Gastrocnemius medialis (tissue), 4 donors: ENCODE data around the gene RRAD. TPM values are rescaled to one million over a fixed set of nuclear protein-coding genes. Genes with fewer than 3 reads are reported as not detected.
A peak's percentile ranks its signal among the peaks of the same experiment; 100 is the strongest.

Experiments
- ATAC-seq, 2 donors: fragments of 150-250 bp; one replicate each; pipeline ENCODE4 v1.9.1; 2016
- DNase-seq, 2 donors: peaks; one replicate each; pipeline ENCODE4 v3.0.0-alpha.2; 2019
- H3K27ac ChIP-seq, 4 donors: fragments of 200-600 bp; sonication (generic); 1 replicate in 1 of 4; 2 replicates in 3 of 4; pipeline ENCODE4 v1.5.1; 2016 to 2018; ENCODE audit warnings: mild to moderate bottlenecking in 2 of 4, moderate library complexity in 1 of 4
- H3K27me3 ChIP-seq, 3 donors: fragments of 200-600 bp; sonication (generic) in 2 of 3; 1 replicate in 1 of 3; 2 replicates in 2 of 3; pipeline versions ENCODE4 v1.5.1 to v1.6.0; 2016 to 2019; ENCODE audit warnings: mild to moderate bottlenecking in 1 of 3, moderate library complexity in 1 of 3
- H3K36me3 ChIP-seq, 2 donors: fragments of 200-600 bp; sonication (generic) in 1 of 2; one replicate each; pipeline ENCODE4 v1.5.1; 2017 to 2018
- H3K4me1 ChIP-seq, 2 donors: fragments of 200-600 bp; sonication (generic) in 1 of 2; one replicate each; pipeline ENCODE4 v1.5.1; 2016 to 2017; ENCODE audit warnings: mild to moderate bottlenecking in 2 of 2
- H3K4me3 ChIP-seq, 4 donors: fragments of 200-600 bp; sonication (generic) in 3 of 4; 1 replicate in 1 of 4; 2 replicates in 3 of 4; pipeline ENCODE4 v1.5.1; 2016 to 2019; ENCODE audit warnings: mild to moderate bottlenecking in 2 of 4
- H3K9me3 ChIP-seq, 3 donors: fragments of 200-600 bp; sonication (generic) in 2 of 3; 1 replicate in 1 of 3; 2 replicates in 2 of 3; pipeline ENCODE4 v1.5.1; 2016 to 2019
- CTCF ChIP-seq, 5 experiments: fragments of 450-650 bp in 3 of 5; fragments of 200-600 bp in 2 of 5; sonication (generic) in 2 of 5; IDR thresholded peaks in 4 of 5; conservative IDR thresholded peaks in 1 of 5; 1 replicate in 4 of 5; 2 replicates in 1 of 5; pipeline ENCODE4 v1.5.1; 2016 to 2019; ENCODE audit warnings: antibody characterized with exemption in 5 of 5, mild to moderate bottlenecking in 3 of 5, moderate library complexity in 3 of 5
- POLR2A ChIP-seq, 2 donors: fragments of 450-650 bp; IDR thresholded peaks; one replicate each; pipeline ENCODE4 v1.6.1; 2017; ENCODE audit warnings: antibody characterized with exemption in 2 of 2, mild to moderate bottlenecking in 2 of 2, moderate library complexity in 2 of 2
- in situ Hi-C, 4 donors: fragments of 200-750 bp; cut with MboI; loops; one replicate each; pipeline versions ENCODE4 v1.15.0 to v1.8.0; 2017; ENCODE audit warnings: low sequenced_read_pairs in 4 of 4
- intact Hi-C: fragments of 100-400 bp; cut with DNase I; formaldehyde crosslinking; loops from one replicate; pipeline ENCODE4 v1.15.1; 2023; ENCODE audit warnings: low total_unique reads
- total RNA-seq, 4 donors: library from RNA; depleted of rRNA; stranded (reverse); fragments of >200 nt; gene quantifications; one replicate each; pipeline versions ENCODE4 v1.1.0 to v1.2.3, GENCODE V29; 2016

Gene RRAD
- total RNA-seq, 4 donors from 2014 or later, result 286 to 1,191 (median 655) TPM

DNA sequence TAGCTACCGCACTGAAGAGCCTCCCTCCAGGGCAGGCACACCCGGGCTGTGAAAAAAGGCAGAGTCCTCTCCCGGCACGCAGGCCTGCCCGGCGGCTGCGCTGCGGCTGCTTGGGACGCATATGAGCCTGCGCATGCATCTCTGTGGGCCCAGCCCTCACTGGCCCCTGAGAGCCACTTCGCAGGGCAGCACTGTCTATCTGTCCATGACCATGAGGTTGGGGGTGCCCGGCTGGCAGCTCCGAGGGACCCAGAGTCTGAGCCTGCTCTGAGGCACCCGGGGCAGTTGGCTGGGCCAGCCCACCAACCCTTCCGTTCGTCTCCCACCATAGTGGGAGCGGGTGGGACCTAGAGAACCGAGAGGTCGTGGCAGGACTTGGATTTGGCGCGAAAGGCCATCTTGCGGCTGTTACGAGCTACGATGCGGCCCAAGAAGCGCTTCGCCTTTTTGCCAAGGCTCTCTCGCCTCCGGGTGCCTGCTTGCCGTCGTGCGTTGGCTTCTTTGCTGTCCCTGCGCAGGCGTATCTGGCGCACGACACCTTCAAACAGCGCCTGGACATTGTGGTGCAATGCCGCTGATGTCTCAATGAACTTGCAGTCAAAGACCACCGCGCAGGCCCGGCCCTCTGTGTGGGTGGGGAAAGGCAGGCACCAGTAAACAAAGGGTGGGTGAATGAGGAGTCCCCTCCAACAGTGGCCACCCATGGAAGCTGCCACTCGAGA, 3.4 kb downstream of the RRAD start:
- Histone ChIP-seq H3K27ac (peak overlapping the region; percentile 91 to 99 (median 96)), H3K4me1 (peaks cover 44 to 73% of the 10 kb centered on the region in 2 donors), H3K36me3 (peaks cover 0 to 20% of the 10 kb centered on the region in 2 donors), H3K9me3 (no peaks in the 10 kb centered on the region), H3K27me3 (no peaks in the 10 kb centered on the region), H3K4me3 (peak overlapping the region in 3 of 4 donors; percentile 12 to 79 (median 57))
- intact Hi-C loops (no loop called here), in situ Hi-C loops (no loop called here)
- DNase-seq (peak in 1 of 2 donors; percentile 83), ATAC-seq (no peak)
- TF ChIP-seq POLR2A (IDR thresholded peaks at IDR 0.05), result peak; percentile 5 to 9
- no peak for TF ChIP-seq CTCF (IDR thresholded peaks at IDR 0.05 in 4 of 5, conservative IDR thresholded peaks at IDR 0.05 in 1 of 5)

- Histone ChIP-seq H3K36me3 (peaks cover 0 to 20% of the 10 kb centered on the region in 2 donors), H3K27ac (peak overlapping the region; percentile 91 to 99 (median 96)), H3K27me3 (no peaks in the 10 kb centered on the region), H3K4me1 (peaks cover 37 to 65% of the 10 kb centered on the region in 2 donors), H3K9me3 (no peaks in the 10 kb centered on the region), H3K4me3 (peak overlapping the region in 1 of 4 donors; percentile 79)
- TF ChIP-seq POLR2A (IDR thresholded peaks at IDR 0.05), result peak; percentile 32 to 56
- TF ChIP-seq CTCF (IDR thresholded peaks at IDR 0.05 in 4 of 5, conservative IDR thresholded peaks at IDR 0.05 in 1 of 5), result no peak
- intact Hi-C loops (no loop called here), in situ Hi-C loops (no loop called here)
- DNase-seq (peak; percentile 61 to 85), ATAC-seq (peak; percentile 39 to 53)
Observed at GRCh38 chr16:66920924-66921680, 4.2 kb downstream of the RRAD start.

DNA sequence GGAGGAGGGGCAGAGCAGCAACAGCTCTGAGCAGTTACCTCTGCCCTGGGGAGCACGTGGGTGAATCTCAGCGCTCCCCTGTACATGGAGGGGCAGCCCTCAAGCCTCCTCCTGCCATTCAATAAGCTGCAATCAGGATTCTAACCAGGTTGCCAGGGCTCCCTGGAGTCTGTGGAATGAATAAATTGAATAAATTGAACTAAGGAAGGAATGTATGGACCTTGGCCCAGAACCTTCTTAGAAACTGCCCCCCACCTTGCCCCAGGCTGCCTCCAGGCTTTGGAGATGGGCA, 5.1 kb downstream of the RRAD start:
- no peaks in the 10 kb centered on the region for H3K9me3 ChIP-seq
- no peaks in the 10 kb centered on the region for H3K27me3 ChIP-seq
- peak overlapping the region; percentile 91 to 99 (median 96) for H3K27ac ChIP-seq
- H3K4me3 ChIP-seq, result no peak overlapping the region
- intact Hi-C loops, result no loop called here
- no peak for ATAC-seq
- no peak for TF ChIP-seq CTCF (IDR thresholded peaks at IDR 0.05 in 4 of 5, conservative IDR thresholded peaks at IDR 0.05 in 1 of 5)
- TF ChIP-seq POLR2A (IDR thresholded peaks at IDR 0.05), result no peak
- H3K4me1 ChIP-seq, result peaks cover 33 to 57% of the 10 kb centered on the region in 2 donors
- DNase-seq, result no peak
- peaks cover 0 to 20% of the 10 kb centered on the region in 2 donors for H3K36me3 ChIP-seq
- in situ Hi-C loops, result no loop called here

DNA sequence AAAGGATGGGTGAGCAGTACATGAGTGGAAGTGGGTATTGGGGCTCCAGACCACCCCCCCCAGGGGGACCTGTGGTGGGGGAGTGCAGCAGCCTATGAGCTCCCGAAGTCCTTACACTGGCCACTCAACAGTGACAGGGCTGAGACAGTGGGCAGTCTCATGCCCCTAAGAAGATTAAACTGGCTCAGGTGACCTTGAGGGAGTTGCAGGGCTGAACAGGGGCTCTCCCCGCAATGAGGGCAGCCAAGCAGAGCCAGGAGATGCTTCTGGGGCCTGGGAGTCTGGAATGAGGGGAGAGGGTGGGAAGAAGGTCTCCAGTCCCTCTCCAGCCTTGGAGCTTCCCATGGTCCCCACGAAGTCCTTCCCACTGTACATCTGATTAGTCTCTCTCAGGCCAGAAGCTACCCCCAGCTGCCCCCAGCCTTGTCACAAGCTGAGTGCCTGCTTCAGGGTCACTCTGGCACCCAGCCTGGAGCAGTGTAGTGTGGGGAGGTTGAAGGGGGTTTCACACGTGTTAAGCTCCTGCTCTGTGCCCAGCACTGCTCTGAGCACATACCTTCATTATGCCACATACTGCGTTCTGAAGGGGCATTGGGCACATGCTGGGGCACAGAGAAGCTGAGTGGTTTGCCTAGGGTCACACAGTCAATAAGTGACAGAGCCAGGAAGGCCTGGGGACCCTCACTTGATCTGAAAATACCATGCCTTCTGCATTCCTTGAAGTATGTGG, 5.6 kb downstream of the RRAD start:
- DNase-seq (no peak), ATAC-seq (peak in 1 of 2 donors; percentile 10)
- H3K27me3 ChIP-seq, result no peaks in the 10 kb centered on the region
- H3K27ac ChIP-seq, result peak overlapping the region; percentile 91 to 99 (median 96)
- H3K4me3 ChIP-seq, result no peak overlapping the region
- no peaks in the 10 kb centered on the region for H3K9me3 ChIP-seq
- intact Hi-C loops, result no loop called here
- H3K4me1 ChIP-seq, result peaks cover 33 to 54% of the 10 kb centered on the region in 2 donors
- in situ Hi-C loops, result no loop called here
- H3K36me3 ChIP-seq, result peaks cover 0 to 20% of the 10 kb centered on the region in 2 donors
- TF ChIP-seq CTCF (IDR thresholded peaks at IDR 0.05 in 4 of 5, conservative IDR thresholded peaks at IDR 0.05 in 1 of 5) (no peak), POLR2A (IDR thresholded peaks at IDR 0.05) (peak; percentile 12 to 15)
